ENCODE results near the gene MYOM3.
"Not testable (repeated sequence)": the region's sequence is repeated elsewhere in the genome, so short reads cannot be mapped to it uniquely, and the experiment has no call there.

Gene MYOM3

GRCh38 chr1:24069817-24070216 lies 42.1 kb downstream of the MYOM3 start:
- no peak for DNase-seq

GRCh38 chr1:24067978-24068377 lies 44.0 kb downstream of the MYOM3 start:
- no peak for DNase-seq

GRCh38 chr1:24065304-24065703 lies 46.6 kb downstream of the MYOM3 start:
- no peak for DNase-seq

- DNase-seq: no peak
Measured at GRCh38 chr1:24062221-24062620, 49.7 kb downstream of the MYOM3 start.

GRCh38 chr1:24060482-24060881 lies 51.5 kb downstream of the MYOM3 start:
- no peak for DNase-seq

GRCh38 chr1:24058671-24059455 lies 53.1 kb downstream of the MYOM3 start:
- DNase-seq: no peak

GRCh38 chr1:24057171-24057570 lies 54.8 kb downstream of the MYOM3 start:
- no peak for DNase-seq

GRCh38 chr1:24055681-24056080 lies 56.3 kb downstream of the MYOM3 start:
- no peak for DNase-seq

GRCh38 chr1:24052220-24052619 lies 59.7 kb downstream of the MYOM3 start:
- no peak for DNase-seq

GRCh38 chr1:24051206-24051945 lies 60.6 kb downstream of the MYOM3 start:
- no peak for DNase-seq

- no peak for DNase-seq
Measured at GRCh38 chr1:24049733-24050132, 62.2 kb downstream of the MYOM3 start.

- DNase-seq: not testable (repeated sequence)
Measured at GRCh38 chr1:24048894-24049293, 63.0 kb downstream of the MYOM3 start.

GRCh38 chr1:24048205-24048869 lies 63.6 kb downstream of the MYOM3 start:
- DNase-seq: no peak

GRCh38 chr1:24047110-24047477 lies 64.8 kb downstream of the MYOM3 start:
- no peak for DNase-seq

- no peak for DNase-seq
Measured at GRCh38 chr1:24045771-24046170, 66.2 kb downstream of the MYOM3 start.

GRCh38 chr1:24044672-24045071 lies 67.3 kb downstream of the MYOM3 start:
- DNase-seq: not testable (repeated sequence)

GRCh38 chr1:24043345-24044032 lies 68.4 kb downstream of the MYOM3 start:
- no peak for DNase-seq

GRCh38 chr1:24042315-24042714 lies 69.6 kb downstream of the MYOM3 start:
- DNase-seq: no peak

- no peak for DNase-seq
Measured at GRCh38 chr1:24036088-24036487, 75.8 kb downstream of the MYOM3 start.

GRCh38 chr1:24032981-24033380 lies 79.0 kb downstream of the MYOM3 start:
- DNase-seq: no peak

- DNase-seq: not testable (repeated sequence)
Measured at GRCh38 chr1:24030976-24031516, 80.9 kb downstream of the MYOM3 start.

GRCh38 chr1:24027838-24028468 lies 84.0 kb downstream of the MYOM3 start:
- DNase-seq: no peak

Measured in activated effector memory CD4-positive, alpha-beta T cell treated with anti-CD3 and anti-CD28 coated beads, Interleukin-2, amount 50 U/mL, for 16 hours (primary cell).